ENCODE data around the gene EBF3.

Gene EBF3

DNA sequence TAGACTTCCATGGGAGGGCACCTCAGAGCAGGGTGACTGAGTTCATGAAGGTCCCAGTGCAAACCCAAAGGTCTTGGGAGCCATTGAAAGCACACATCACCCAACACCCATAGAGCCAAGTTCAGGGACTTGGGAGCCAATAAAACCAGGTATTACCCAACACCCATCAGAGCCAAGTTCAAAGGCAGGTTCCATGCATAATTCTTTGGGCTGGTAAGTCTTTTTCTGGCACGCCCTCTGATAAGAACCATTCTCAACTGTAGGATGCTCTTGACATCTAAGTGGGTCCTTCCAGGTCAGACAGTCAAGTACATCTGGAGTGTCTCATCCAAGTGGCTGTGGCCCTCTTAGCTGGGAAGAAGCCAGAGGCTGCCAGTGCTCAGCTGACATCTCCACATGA lies 63.2 kb downstream of the EBF3 start:
- DNase-seq (ENCODE audit: low spot score), result no peak
- TF ChIP-seq, protein P1, sequence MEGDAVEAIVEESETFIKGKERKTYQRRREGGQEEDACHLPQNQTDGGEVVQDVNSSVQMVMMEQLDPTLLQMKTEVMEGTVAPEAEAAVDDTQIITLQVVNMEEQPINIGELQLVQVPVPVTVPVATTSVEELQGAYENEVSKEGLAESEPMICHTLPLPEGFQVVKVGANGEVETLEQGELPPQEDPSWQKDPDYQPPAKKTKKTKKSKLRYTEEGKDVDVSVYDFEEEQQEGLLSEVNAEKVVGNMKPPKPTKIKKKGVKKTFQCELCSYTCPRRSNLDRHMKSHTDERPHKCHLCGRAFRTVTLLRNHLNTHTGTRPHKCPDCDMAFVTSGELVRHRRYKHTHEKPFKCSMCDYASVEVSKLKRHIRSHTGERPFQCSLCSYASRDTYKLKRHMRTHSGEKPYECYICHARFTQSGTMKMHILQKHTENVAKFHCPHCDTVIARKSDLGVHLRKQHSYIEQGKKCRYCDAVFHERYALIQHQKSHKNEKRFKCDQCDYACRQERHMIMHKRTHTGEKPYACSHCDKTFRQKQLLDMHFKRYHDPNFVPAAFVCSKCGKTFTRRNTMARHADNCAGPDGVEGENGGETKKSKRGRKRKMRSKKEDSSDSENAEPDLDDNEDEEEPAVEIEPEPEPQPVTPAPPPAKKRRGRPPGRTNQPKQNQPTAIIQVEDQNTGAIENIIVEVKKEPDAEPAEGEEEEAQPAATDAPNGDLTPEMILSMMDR (conservative IDR thresholded peaks at IDR 0.05; ENCODE audit: low read depth), result no peak
- ChIA-PET POLR2A (ENCODE audit: low non-redundant PET) (no interaction called here), CTCF (no interaction called here)
- no peak overlapping the region for H3K27ac ChIP-seq

- no peak for DNase-seq (ENCODE audit: low spot score)
- ChIA-PET POLR2A (ENCODE audit: low non-redundant PET) (no interaction called here), CTCF (interaction anchor here (0.5 kb wide), 1 partner anchor 1850 kb away, joined by 3 read pairs; no protein-coding TSS in a partner anchor)
- TF ChIP-seq, protein P1 (conservative IDR thresholded peaks at IDR 0.05; ENCODE audit: low read depth), result no peak
- no peak overlapping the region for H3K27ac ChIP-seq
Measured at GRCh38 chr10:129899276-129900130, 64.6 kb downstream of the EBF3 start.

- no peak for DNase-seq (ENCODE audit: low spot score)
- ChIA-PET POLR2A (ENCODE audit: low non-redundant PET) (no interaction called here), CTCF (interaction anchor here (0.5 kb wide), 1 partner anchor 1851 kb away, joined by 3 read pairs; no protein-coding TSS in a partner anchor)
- H3K27ac ChIP-seq, result no peak overlapping the region
- TF ChIP-seq, protein P1 (conservative IDR thresholded peaks at IDR 0.05; ENCODE audit: low read depth), result no peak
Measured at GRCh38 chr10:129898706-129899268, 65.3 kb downstream of the EBF3 start.

DNA sequence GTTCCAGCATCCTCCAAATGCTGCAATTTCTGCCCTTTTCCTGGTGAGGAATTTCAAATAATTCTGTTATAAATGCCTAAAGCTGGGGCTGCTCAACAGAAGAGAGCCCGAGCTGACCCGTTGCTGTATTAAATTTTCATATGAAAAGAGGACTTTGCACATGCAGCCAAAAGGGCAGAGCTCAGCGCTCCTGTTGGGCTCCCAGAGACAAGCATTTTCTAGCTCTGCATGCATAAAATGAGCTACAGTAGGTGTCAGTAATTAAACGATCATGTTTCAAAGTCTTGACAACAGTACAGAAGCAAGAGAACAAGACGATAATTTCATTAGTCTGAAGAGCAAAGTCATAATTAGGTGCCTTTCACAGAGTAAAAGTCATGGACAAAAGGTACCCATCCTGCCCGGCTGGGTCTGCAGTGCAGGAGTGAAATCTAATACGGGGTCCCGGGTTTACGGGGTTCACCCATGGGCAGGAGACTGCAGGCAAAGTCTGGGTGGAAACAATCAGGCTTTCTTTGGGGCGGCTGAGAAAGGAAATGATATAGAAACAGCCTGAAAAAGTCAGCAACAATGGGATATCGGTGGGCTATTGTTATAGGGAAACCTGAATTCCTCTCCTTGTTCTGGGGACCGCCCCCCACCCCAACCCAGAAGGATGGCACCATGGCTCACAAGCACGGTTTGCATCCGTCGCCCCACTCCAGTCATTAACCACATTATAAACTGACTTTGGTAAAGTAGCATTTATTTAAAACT lies 66.0 kb downstream of the EBF3 start:
- CTCF ChIA-PET, result no interaction called here
- TF ChIP-seq, protein P1 (conservative IDR thresholded peaks at IDR 0.05; ENCODE audit: low read depth), result no peak
- no peak overlapping the region for H3K27ac ChIP-seq
- POLR2A ChIA-PET (ENCODE audit: low non-redundant PET), result no interaction called here
- no peak for DNase-seq (ENCODE audit: low spot score)

DNA sequence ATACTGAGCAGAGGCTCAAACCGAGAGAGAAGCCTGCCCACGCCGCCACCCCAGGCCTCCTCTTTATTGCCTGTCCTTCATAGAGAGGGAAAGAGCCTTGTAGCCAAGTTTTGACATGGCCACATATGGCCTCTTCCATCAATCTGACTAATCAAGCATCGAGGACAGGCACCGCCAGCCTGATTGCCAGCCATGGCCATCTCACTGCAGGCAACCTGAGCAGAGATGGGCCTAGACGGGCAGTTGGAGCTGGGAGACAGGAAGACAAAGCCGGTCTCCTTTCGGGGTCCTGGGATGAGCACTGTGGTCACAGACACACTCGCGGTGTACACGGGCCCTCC lies 67.2 kb downstream of the EBF3 start:
- H3K27ac ChIP-seq, result no peak overlapping the region
- DNase-seq (ENCODE audit: low spot score), result no peak
- ChIA-PET CTCF (no interaction called here), POLR2A (ENCODE audit: low non-redundant PET) (no interaction called here)
- TF ChIP-seq, protein P1 (conservative IDR thresholded peaks at IDR 0.05; ENCODE audit: low read depth), result no peak

DNA sequence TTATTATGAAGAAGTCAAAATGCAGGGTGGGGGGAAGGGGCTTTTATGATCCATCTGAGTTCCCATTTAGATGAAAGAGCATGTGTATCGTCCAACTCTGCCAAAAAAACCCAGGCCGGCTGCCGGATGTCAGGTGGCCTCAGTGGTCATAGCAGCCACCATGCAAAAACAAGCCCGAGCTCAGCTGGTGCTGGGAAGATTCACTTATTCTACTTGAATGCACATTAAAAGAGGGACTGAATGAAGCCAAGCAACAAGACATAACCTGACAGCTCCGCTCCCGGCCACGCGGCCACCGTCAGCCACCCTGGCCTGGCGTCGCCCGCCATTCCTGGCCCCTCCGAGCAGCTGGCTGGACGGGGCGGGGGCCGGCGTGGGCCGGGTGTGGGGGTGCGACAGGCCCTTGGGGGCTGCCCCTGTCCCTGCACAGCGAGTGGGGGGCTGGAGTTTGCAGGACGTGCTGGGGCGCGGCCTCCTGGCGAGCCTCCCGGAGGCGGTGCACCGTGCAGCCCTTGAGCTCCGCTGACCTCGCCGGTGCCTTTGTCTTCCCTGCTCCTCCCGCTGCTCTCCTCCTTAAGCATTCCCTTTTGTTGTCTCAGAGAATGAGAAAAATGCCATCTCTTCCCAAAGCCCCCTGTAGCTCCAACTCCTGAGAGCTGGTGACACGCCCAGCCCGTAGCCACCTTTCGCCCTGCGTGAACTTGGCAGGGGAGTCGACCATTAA lies 67.8 kb downstream of the EBF3 start:
- TF ChIP-seq, protein P1 (conservative IDR thresholded peaks at IDR 0.05; ENCODE audit: low read depth), result no peak
- H3K27ac ChIP-seq, result no peak overlapping the region
- DNase-seq (ENCODE audit: low spot score), result no peak
- CTCF ChIA-PET, result no interaction called here
- POLR2A ChIA-PET (ENCODE audit: low non-redundant PET), result no interaction called here
